Measurements from ENCODE around the gene ZSWIM3.
"Not testable (repeated sequence)": the region's sequence is repeated elsewhere in the genome, so short reads cannot be mapped to it uniquely, and the experiment has no call there.

DNA sequence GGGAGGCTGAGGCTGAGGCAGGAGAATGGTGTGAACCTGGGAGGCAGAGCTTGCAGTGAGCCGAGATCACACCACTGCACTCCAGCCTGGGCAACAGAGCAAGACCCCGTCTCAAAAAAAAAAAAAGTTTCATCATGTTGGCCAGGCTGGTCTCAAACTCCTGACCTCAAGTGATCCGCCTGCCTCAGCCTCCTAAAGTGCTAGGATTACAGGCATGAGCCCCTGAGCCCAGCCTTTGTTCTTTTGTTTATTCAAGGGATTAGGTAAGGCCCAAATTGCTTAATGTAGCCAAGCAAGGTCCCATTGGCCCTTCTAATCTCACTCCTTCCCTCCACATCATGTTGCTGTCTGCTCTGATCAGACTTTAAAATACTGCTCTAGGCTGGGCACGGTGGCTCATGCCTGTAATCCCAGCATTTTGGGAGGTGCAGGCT lies 27.7 kb upstream of the ZSWIM3 start:
- TF ChIP-seq, protein P1, sequence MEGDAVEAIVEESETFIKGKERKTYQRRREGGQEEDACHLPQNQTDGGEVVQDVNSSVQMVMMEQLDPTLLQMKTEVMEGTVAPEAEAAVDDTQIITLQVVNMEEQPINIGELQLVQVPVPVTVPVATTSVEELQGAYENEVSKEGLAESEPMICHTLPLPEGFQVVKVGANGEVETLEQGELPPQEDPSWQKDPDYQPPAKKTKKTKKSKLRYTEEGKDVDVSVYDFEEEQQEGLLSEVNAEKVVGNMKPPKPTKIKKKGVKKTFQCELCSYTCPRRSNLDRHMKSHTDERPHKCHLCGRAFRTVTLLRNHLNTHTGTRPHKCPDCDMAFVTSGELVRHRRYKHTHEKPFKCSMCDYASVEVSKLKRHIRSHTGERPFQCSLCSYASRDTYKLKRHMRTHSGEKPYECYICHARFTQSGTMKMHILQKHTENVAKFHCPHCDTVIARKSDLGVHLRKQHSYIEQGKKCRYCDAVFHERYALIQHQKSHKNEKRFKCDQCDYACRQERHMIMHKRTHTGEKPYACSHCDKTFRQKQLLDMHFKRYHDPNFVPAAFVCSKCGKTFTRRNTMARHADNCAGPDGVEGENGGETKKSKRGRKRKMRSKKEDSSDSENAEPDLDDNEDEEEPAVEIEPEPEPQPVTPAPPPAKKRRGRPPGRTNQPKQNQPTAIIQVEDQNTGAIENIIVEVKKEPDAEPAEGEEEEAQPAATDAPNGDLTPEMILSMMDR (conservative IDR thresholded peaks at IDR 0.05; ENCODE audit: low read depth, low read length) = not testable (repeated sequence)
- not testable (repeated sequence) for TF ChIP-seq EZH2phosphoT487 (IDR thresholded peaks at IDR 0.05; ENCODE audit: borderline replicate concordance, low read length)
